Activated CD4-positive, alpha-beta T cell treated with anti-CD3 and anti-CD28 coated beads, Interleukin-2, Interleukin-4, amounts not matched to agents 100 ng/mL and 50 ng/mL, durations not matched to agents 16 hours and 8 hours (primary cell): ENCODE data around the gene NFKB1.

Source experiments
- DNase-seq: peaks from one replicate; pipeline ENCODE4 v3.0.0-alpha.2; 2020; ENCODE audit warnings: low spot score

Gene NFKB1

GRCh38 chr4:102627831-102628523 lies 126.8 kb downstream of the NFKB1 start:
- DNase-seq = peak; percentile 69

- DNase-seq = no peak
Observed at GRCh38 chr4:102629673-102630072, 128.5 kb downstream of the NFKB1 start.

GRCh38 chr4:102631616-102632015 lies 130.5 kb downstream of the NFKB1 start:
- no peak for DNase-seq

DNA sequence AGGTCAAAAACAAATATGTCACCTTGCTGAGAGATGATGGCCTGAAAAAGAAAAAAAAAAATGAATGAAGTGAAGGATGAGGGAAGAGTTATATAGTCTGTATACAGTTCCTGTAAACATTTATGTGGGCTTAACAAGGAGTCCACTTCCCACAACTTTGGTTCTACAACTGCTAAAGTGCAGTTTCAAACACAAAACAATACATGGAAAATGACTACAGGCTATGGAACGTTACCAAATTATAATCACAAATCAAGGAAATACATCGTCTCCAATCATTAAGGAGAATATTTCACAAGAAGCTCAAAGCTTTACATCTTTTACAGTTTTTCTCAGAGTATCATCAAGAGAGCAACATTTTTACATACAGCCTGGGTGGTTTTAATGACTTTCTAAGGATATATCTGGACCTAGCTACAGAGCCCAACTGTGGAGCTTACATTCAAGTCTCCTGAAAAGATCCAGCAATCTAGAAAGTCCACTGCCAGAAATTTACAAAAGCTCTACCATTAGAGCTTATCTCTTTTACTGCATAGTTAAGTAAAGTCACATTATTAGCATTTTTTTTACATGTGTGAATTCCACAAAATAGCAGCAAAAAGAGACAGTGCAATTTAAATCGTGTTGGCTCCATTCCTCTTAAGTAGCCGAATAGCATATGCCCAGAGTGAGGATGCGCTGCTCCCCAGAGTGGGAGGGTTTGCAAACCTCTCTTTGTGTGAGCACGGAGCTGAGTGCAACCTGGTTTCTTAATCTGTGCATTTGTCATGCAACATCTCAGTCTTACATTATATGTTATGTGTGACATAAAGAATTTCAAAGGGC lies 131.3 kb downstream of the NFKB1 start:
- no peak for DNase-seq

DNA sequence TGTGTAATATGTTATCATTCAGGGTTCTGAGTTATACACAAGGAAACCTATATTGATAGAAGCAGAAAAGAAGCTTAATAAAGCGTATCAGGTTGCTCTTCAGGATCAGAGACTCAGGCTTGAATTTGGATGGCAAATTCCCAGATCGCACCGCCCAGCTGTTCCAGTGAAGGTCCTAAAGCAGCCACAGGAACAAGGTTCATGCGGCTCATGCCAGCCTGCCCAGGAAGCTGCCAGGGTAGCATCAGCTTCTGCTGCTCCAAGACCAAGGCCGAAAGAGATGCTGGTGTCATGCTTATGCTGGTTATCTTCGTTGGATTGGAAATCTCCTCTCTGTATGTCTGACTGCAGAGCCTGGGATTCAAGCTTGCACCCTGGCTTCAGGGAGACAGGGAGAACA lies 131.9 kb downstream of the NFKB1 start:
- no peak for DNase-seq

- DNase-seq = no peak
Observed at GRCh38 chr4:102637391-102637790, 136.2 kb downstream of the NFKB1 start.

- DNase-seq = no peak
Observed at GRCh38 chr4:102638621-102639020, 137.5 kb downstream of the NFKB1 start.

- DNase-seq = no peak
Observed at GRCh38 chr4:102639598-102639997, 138.4 kb downstream of the NFKB1 start.

GRCh38 chr4:102640669-102641068 lies 139.5 kb downstream of the NFKB1 start:
- DNase-seq = no peak

- DNase-seq = no peak
Observed at GRCh38 chr4:102641793-102642192, 140.6 kb downstream of the NFKB1 start.

GRCh38 chr4:102642631-102643298 lies 141.6 kb downstream of the NFKB1 start:
- DNase-seq = no peak

DNA sequence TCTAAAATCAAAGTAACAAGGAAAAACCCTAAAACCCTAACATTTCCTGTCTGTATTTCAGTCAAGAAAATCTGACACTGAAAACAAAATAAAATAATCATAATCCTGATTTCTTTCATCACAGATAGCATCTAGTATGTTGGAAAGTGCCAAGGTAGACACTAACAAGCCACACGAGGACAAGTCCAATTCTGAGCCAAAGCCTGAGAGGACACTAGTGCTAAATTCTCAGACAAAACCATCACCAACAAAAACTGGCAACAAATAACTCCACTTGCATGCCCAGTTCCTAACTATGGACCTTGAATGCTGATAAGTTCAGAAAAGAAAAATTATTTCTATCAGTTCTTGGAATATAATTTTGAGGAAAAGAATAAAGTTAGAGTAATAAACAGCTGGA lies 146.0 kb downstream of the NFKB1 start:
- DNase-seq = no peak

GRCh38 chr4:102657206-102657605 lies 156.0 kb downstream of the NFKB1 start:
- no peak for DNase-seq

DNA sequence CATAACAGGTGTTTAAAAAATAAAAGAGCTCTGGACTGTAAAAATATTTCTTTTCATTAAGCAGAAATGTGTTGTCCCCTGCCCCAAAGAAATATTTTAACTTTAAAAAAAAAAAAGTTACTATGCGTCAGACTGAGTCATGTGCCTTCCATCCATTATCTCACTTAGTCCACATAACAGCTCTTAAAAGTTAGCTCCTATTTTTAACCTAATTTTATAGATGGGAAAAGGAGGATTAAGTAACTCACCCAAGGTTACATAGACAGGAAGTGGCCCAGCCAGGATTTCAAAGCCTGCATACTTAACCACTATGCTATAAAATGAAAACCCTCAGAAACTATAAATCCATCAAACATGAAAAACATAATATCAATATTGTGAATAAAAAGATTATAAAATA lies 161.9 kb downstream of the NFKB1 start:
- no peak for DNase-seq

DNA sequence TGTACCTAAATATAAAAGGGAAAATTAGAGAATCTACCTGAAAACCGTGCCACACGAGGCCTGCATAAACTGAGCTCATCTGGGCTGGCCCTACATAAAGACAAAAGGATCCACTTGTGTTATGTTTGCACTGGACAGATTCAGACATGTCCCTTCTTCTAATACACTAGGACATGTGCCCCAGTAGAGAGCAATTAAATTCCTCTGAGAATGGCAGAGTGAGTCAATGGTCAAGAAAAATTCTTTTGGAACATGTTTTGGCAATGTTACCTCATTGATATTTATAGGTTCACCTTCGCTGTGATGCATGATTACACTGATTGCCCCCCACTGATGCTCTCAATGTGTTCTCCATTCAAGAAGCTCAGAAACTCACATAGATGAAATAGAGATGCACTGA lies 164.4 kb downstream of the NFKB1 start:
- no peak for DNase-seq
